SU-DHL-6 (cell line): ENCODE measurements around the gene RCAN1.

ENCODE experiments used
- H2AFZ ChIP-seq: fragments of 200-600 bp; sonication (generic); 2 replicates; pipeline ENCODE4 v1.6.1; 2014; ENCODE audit warnings: low read depth, mild to moderate bottlenecking, moderate library complexity, mixed read lengths, antibody characterized with exemption, low read length; ENCODE audit not compliant: severe bottlenecking
- H3F3A ChIP-seq: fragments of 200-600 bp; shearing (Covaris generic); 2 replicates; pipeline ENCODE4 v1.6.0; 2016; ENCODE audit warnings: antibody characterized with exemption, mild to moderate bottlenecking; ENCODE audit not compliant: insufficient read depth
- H3K27ac ChIP-seq: fragments of 200-600 bp; sonication (generic); 2 replicates; pipeline ENCODE4 v1.5.1; 2016; ENCODE audit warnings: low read depth, mild to moderate bottlenecking, low read length, moderate library complexity, mixed read lengths
- H3K27me3 ChIP-seq: fragments of 200-600 bp; sonication (generic), shearing (Covaris generic); 2 replicates; pipeline ENCODE4 v1.6.0; 2014; ENCODE audit warnings: mild to moderate bottlenecking, low read length
- H3K36me3 ChIP-seq: fragments of 200-600 bp; sonication (generic); 2 replicates; pipeline ENCODE4 v1.6.1; 2014; ENCODE audit warnings: mild to moderate bottlenecking, low read length, mixed read lengths
- H3K4me2 ChIP-seq: fragments of 300-600, 200-600 bp; shearing (Covaris generic), sonication (generic); 2 replicates; pipeline ENCODE4 v1.6.0; 2014; ENCODE audit warnings: low read length, low read depth, mild to moderate bottlenecking; ENCODE audit not compliant: poor library complexity, severe bottlenecking
- H3K4me3 ChIP-seq: fragments of 200-600 bp; sonication (generic); 2 replicates; pipeline ENCODE4 v1.5.1; 2014; ENCODE audit warnings: antibody characterized with exemption, low read length, mild to moderate bottlenecking, mixed read lengths; ENCODE audit not compliant: insufficient read depth, poor library complexity, severe bottlenecking
- H3K79me2 ChIP-seq: fragments of 200-600 bp; sonication (generic); 2 replicates; pipeline ENCODE4 v1.6.1; 2014; ENCODE audit warnings: mild to moderate bottlenecking, low read length, moderate library complexity; ENCODE audit not compliant: insufficient read depth
- H3K9ac ChIP-seq: fragments of 200-600 bp; sonication (generic); 2 replicates; pipeline ENCODE4 v1.7.0; 2014; ENCODE audit warnings: mild to moderate bottlenecking, low read length
- H3K9me2 ChIP-seq: fragments of 200-600 bp; sonication (generic); replicated peaks from 2 replicates; pipeline ENCODE4 v1.6.1; 2014; ENCODE audit warnings: low read length; ENCODE audit not compliant: insufficient read depth
- H3K9me3 ChIP-seq: fragments of 200-600 bp; sonication (generic); 2 replicates; pipeline ENCODE4 v1.6.1; 2014; ENCODE audit warnings: low read length, mixed read lengths; ENCODE audit not compliant: insufficient read depth
- H4K20me1 ChIP-seq: fragments of 200-600 bp; sonication (generic); 2 replicates; pipeline ENCODE4 v1.6.1; 2014; ENCODE audit warnings: low read depth, mild to moderate bottlenecking, antibody characterized with exemption, low read length, moderate library complexity, mixed read lengths
- EZH2phosphoT487 ChIP-seq: fragments of 200-600 bp; sonication (generic), shearing (Covaris generic); conservative IDR thresholded peaks from 2 replicates; pipeline ENCODE4 v1.6.1; 2018; ENCODE audit warnings: mild to moderate bottlenecking, antibody characterized with exemption, low read length, moderate library complexity, mixed read lengths
- TF ChIP-seq, protein P1 (sequence below): fragments of 200-600 bp; sonication (generic); IDR thresholded peaks from one replicate; pipeline ENCODE4 v1.5.1; 2017; ENCODE audit warnings: antibody characterized with exemption, mild to moderate bottlenecking, low read length, moderate library complexity; ENCODE audit not compliant: insufficient read depth, poor library complexity, severe bottlenecking

RCAN1 gene

DNA sequence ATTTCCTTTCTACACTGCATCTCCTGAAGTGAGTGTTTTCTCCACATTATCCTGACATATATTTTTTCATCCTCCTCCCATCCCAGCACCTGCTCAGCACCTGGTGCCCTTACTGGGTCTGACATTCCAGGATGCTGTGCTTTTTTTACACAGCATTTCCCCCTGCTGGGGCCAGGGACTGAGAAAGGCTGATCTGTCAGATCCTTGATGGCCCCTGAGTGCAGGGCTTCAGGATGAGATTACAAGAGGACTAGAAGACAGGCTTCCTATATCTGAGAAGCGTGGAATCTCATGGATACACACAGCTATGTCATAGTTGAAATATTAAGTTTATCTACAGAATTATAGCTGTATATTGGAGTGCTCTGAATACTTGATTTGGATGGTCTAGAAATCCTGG lies 24.4 kb downstream of the RCAN1 start:
- no peak overlapping the region for H3K9ac ChIP-seq
- H3K36me3 ChIP-seq = no peaks in the 10 kb centered on the region
- H3K27ac ChIP-seq = no peak overlapping the region
- H3K4me3 ChIP-seq = no peak overlapping the region
- no peak overlapping the region for H3K4me2 ChIP-seq
- no peaks in the 10 kb centered on the region; the same call in 1 of the 2 replicates for H4K20me1 ChIP-seq
- H2AFZ ChIP-seq = no peak overlapping the region
- H3K9me2 ChIP-seq = no peaks in the 10 kb centered on the region
- no peaks in the 10 kb centered on the region for H3F3A ChIP-seq
- no peaks in the 10 kb centered on the region; the same call in 1 of the 2 replicates for H3K9me3 ChIP-seq
- H3K79me2 ChIP-seq = no peaks in the 10 kb centered on the region
- H3K27me3 ChIP-seq = no peaks in the 10 kb centered on the region
- TF ChIP-seq, protein P1, sequence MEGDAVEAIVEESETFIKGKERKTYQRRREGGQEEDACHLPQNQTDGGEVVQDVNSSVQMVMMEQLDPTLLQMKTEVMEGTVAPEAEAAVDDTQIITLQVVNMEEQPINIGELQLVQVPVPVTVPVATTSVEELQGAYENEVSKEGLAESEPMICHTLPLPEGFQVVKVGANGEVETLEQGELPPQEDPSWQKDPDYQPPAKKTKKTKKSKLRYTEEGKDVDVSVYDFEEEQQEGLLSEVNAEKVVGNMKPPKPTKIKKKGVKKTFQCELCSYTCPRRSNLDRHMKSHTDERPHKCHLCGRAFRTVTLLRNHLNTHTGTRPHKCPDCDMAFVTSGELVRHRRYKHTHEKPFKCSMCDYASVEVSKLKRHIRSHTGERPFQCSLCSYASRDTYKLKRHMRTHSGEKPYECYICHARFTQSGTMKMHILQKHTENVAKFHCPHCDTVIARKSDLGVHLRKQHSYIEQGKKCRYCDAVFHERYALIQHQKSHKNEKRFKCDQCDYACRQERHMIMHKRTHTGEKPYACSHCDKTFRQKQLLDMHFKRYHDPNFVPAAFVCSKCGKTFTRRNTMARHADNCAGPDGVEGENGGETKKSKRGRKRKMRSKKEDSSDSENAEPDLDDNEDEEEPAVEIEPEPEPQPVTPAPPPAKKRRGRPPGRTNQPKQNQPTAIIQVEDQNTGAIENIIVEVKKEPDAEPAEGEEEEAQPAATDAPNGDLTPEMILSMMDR = no peak
- TF ChIP-seq EZH2phosphoT487 = no peak

DNA sequence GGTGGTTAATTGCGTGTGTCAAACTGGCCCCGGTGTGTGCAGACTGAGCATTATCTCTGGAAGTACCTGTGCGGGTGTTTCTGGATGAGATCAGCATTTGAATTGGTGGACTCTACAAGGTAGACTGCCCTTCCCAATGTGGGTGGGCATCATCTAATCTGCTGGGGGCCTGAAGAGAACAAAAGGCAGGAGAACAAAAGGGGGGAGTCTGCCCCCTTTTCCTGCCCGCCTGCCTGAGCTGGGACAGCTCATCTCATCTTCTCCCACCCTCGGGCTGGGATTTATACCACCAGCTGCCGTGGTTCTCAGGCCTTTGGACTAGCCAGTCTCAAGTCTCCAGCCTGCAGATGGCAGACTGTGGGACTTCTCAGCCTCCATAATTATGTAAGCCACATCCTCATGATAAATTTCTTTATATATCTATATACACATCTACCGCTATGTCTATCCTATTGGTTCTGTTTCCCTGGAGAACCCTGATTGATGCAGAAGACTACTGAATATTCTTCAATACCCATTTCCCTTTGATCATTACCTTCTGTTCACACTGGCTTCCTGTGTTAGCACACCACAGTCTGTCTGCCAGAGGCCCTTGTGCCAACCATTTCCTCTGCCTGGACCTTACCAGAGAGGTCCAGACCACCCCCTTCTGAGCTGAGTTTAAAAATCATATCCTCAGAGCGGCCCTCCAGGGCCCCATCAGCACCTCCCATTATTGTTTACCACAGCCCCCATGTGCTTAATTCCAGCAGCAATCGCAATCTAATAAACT lies 25.2 kb downstream of the RCAN1 start:
- no peaks in the 10 kb centered on the region; the same call in 1 of the 2 replicates for H4K20me1 ChIP-seq
- no peaks in the 10 kb centered on the region for H3K79me2 ChIP-seq
- H3K4me3 ChIP-seq = no peak overlapping the region
- H3K27me3 ChIP-seq = no peaks in the 10 kb centered on the region
- H3K9me2 ChIP-seq = no peaks in the 10 kb centered on the region
- H3K9me3 ChIP-seq = no peaks in the 10 kb centered on the region; the same call in 1 of the 2 replicates
- H3F3A ChIP-seq = no peaks in the 10 kb centered on the region
- TF ChIP-seq, protein P1 = no peak
- TF ChIP-seq EZH2phosphoT487 = no peak
- H3K36me3 ChIP-seq = no peaks in the 10 kb centered on the region
- H2AFZ ChIP-seq = no peak overlapping the region
- H3K27ac ChIP-seq = no peak overlapping the region
- H3K9ac ChIP-seq = no peak overlapping the region
- no peak overlapping the region for H3K4me2 ChIP-seq

DNA sequence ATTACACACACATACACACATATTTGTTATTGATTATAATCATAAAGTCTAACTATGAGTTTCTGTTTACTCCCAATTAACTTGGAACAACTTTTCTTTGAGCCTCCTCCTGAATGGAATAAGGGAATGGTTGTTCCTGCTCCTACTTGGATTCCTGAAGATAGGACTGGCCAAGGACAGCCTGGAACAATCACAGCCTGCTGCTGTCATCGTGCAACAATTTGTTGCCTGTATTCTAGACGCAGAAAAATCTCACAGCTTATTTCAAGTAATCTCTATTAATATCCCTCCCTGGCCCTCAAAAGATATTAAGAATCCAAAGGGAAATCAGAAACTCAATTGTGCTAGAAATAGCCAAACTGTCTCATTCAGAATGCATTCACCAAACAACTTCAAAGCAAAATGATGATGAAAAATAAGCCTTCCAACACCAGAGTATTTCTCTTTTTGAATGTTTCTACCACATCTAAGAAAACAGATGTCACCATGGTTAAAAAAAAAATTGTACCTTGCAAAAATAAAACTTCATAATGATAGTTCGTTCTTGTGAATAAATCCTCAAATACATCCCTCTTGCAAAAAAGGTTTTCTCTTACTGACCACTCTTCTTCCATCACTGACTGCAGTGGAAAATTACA lies 30.9 kb downstream of the RCAN1 start:
- Histone ChIP-seq H3F3A (no peaks in the 10 kb centered on the region), H2AFZ (no peak overlapping the region), H3K9ac (no peak overlapping the region), H3K36me3 (no peaks in the 10 kb centered on the region), H4K20me1 (no peaks in the 10 kb centered on the region), H3K9me2 (no peaks in the 10 kb centered on the region), H3K4me2 (no peak overlapping the region), H3K9me3 (no peaks in the 10 kb centered on the region; the same call in 1 of the 2 replicates), H3K79me2 (no peaks in the 10 kb centered on the region), H3K27ac (no peak overlapping the region), H3K4me3 (no peak overlapping the region), H3K27me3 (no peaks in the 10 kb centered on the region)
- TF ChIP-seq, protein P1 = no peak
- no peak for TF ChIP-seq EZH2phosphoT487
